ENCODE data around the gene CDH11. TPM values are rescaled to one million over a fixed set of nuclear protein-coding genes. Genes with fewer than 3 reads are reported as not detected.
A peak's percentile ranks its signal among the peaks of the same experiment; 100 is the strongest.

CDH11 gene
- total RNA-seq = not detected

GRCh38 chr16:65121870-65122723, at the start of gene CDH11:
Gene CDH11, minus strand, starts transcription at chr16:65122063. Its CDS starts 117,194 bp downstream, at chr16:65004869.
- Mint-ChIP-seq H3K27ac (no peak within 1 kb of the TSS), H3K4me3 (no peak within 1 kb of the TSS), H3K27me3 (peaks cover 31% of the 10 kb centered on the region), H3K9me3 (ENCODE audit: low read depth) (no peaks in the 10 kb centered on the region), H3K36me3 (ENCODE audit: low read depth) (no peaks in the 10 kb centered on the region), H3K4me1 (no peaks in the 10 kb centered on the region)
- intact Hi-C loops (cut with DNase I, micrococcal nuclease) = loop anchor here in 1 of 2 experiments (5.0 kb wide), 1 partner anchor 1150 kb away; no protein-coding TSS in a partner anchor
- ATAC-seq (no peak), DNase-seq (no peak)
- ChIA-PET CTCF (no interaction called here), POLR2A (no interaction called here)

GRCh38 chr16:65154321-65154720, 32.5 kb upstream of the CDH11 start:
- Mint-ChIP-seq H3K27ac (no peak overlapping the region), H3K36me3 (ENCODE audit: low read depth) (no peaks in the 10 kb centered on the region), H3K27me3 (no peaks in the 10 kb centered on the region), H3K9me3 (ENCODE audit: low read depth) (peaks cover 6% of the 10 kb centered on the region), H3K4me1 (no peaks in the 10 kb centered on the region), H3K4me3 (no peak overlapping the region)
- CTCF ChIA-PET = no interaction called here
- DNase-seq (no peak), ATAC-seq (no peak)
- POLR2A ChIA-PET = no interaction called here
- intact Hi-C loops (cut with DNase I, micrococcal nuclease) = no loop called here

GRCh38 chr16:65153365-65154105, 31.7 kb upstream of the CDH11 start:
- intact Hi-C loops (cut with DNase I, micrococcal nuclease) = no loop called here
- Mint-ChIP-seq H3K9me3 (ENCODE audit: low read depth) (peaks cover 6% of the 10 kb centered on the region), H3K4me1 (no peaks in the 10 kb centered on the region), H3K27ac (no peak overlapping the region), H3K4me3 (no peak overlapping the region), H3K27me3 (no peaks in the 10 kb centered on the region), H3K36me3 (ENCODE audit: low read depth) (no peaks in the 10 kb centered on the region)
- ATAC-seq (no peak), DNase-seq (no peak)
- ChIA-PET CTCF (no interaction called here), POLR2A (no interaction called here)

GRCh38 chr16:65148804-65149203, 26.9 kb upstream of the CDH11 start:
- peaks cover 5% of the 10 kb centered on the region for H3K9me3 Mint-ChIP-seq (ENCODE audit: low read depth)
- H3K4me1 Mint-ChIP-seq = no peaks in the 10 kb centered on the region
- no peaks in the 10 kb centered on the region for H3K36me3 Mint-ChIP-seq (ENCODE audit: low read depth)
- no peak overlapping the region for H3K27ac Mint-ChIP-seq
- intact Hi-C loops (cut with DNase I, micrococcal nuclease) = no loop called here
- DNase-seq (no peak), ATAC-seq (no peak)
- CTCF ChIA-PET = interaction anchor here (0.6 kb wide), 1 partner anchor 798 kb away, joined by 3 read pairs; no protein-coding TSS in a partner anchor
- H3K4me3 Mint-ChIP-seq = no peak overlapping the region
- H3K27me3 Mint-ChIP-seq = no peaks in the 10 kb centered on the region
- POLR2A ChIA-PET = no interaction called here

GRCh38 chr16:65142276-65142675, 20.4 kb upstream of the CDH11 start:
- intact Hi-C loops (cut with DNase I, micrococcal nuclease) = no loop called here
- Mint-ChIP-seq H3K9me3 (ENCODE audit: low read depth) (no peaks in the 10 kb centered on the region), H3K27ac (no peak overlapping the region), H3K27me3 (no peaks in the 10 kb centered on the region), H3K4me1 (no peaks in the 10 kb centered on the region), H3K36me3 (ENCODE audit: low read depth) (no peaks in the 10 kb centered on the region), H3K4me3 (no peak overlapping the region)
- POLR2A ChIA-PET = no interaction called here
- CTCF ChIA-PET = no interaction called here
- ATAC-seq (no peak), DNase-seq (no peak)

- no peaks in the 10 kb centered on the region for H3K36me3 Mint-ChIP-seq (ENCODE audit: low read depth)
- no peaks in the 10 kb centered on the region for H3K4me1 Mint-ChIP-seq
- no peaks in the 10 kb centered on the region for H3K27me3 Mint-ChIP-seq
- no peaks in the 10 kb centered on the region for H3K9me3 Mint-ChIP-seq (ENCODE audit: low read depth)
- no peak overlapping the region for H3K4me3 Mint-ChIP-seq
- DNase-seq (no peak), ATAC-seq (no peak)
- ChIA-PET POLR2A (no interaction called here), CTCF (no interaction called here)
- intact Hi-C loops (cut with DNase I, micrococcal nuclease) = loop anchor here in 1 of 2 experiments (10.0 kb wide), 1 partner anchor 178 kb away; no protein-coding TSS in a partner anchor
- no peak overlapping the region for H3K27ac Mint-ChIP-seq
Measured at GRCh38 chr16:65136681-65137080, 14.8 kb upstream of the CDH11 start.

GRCh38 chr16:65126845-65127624, 5.2 kb upstream of the CDH11 start:
- CTCF ChIA-PET = interaction anchor here (0.9 to 1.0 kb wide), 2 partner anchors 11 to 775 kb away, joined by 3 read pairs; no protein-coding TSS in a partner anchor
- peaks cover 2% of the 10 kb centered on the region for H3K9me3 Mint-ChIP-seq (ENCODE audit: low read depth)
- POLR2A ChIA-PET = no interaction called here
- DNase-seq (peak; percentile 39), ATAC-seq (peak; percentile 55)
- no peaks in the 10 kb centered on the region for H3K4me1 Mint-ChIP-seq
- H3K27ac Mint-ChIP-seq = no peak overlapping the region
- no peak overlapping the region for H3K4me3 Mint-ChIP-seq
- no peaks in the 10 kb centered on the region for H3K36me3 Mint-ChIP-seq (ENCODE audit: low read depth)
- H3K27me3 Mint-ChIP-seq = peaks cover 11% of the 10 kb centered on the region
- intact Hi-C loops (cut with DNase I, micrococcal nuclease) = no loop called here

GRCh38 chr16:65125871-65126270, 4.0 kb upstream of the CDH11 start:
- DNase-seq = no peak
- ATAC-seq = no peak
- intact Hi-C loops (cut with DNase I, micrococcal nuclease) = no loop called here
- Mint-ChIP-seq H3K36me3 (ENCODE audit: low read depth) (no peaks in the 10 kb centered on the region), H3K27me3 (peaks cover 14% of the 10 kb centered on the region), H3K9me3 (ENCODE audit: low read depth) (peaks cover 2% of the 10 kb centered on the region), H3K4me1 (no peaks in the 10 kb centered on the region), H3K4me3 (no peak overlapping the region), H3K27ac (no peak overlapping the region)
- CTCF ChIA-PET = no interaction called here
- POLR2A ChIA-PET = no interaction called here

GRCh38 chr16:65125322-65125721, 3.5 kb upstream of the CDH11 start:
- intact Hi-C loops (cut with DNase I, micrococcal nuclease) = no loop called here
- Mint-ChIP-seq H3K9me3 (ENCODE audit: low read depth) (peaks cover 2% of the 10 kb centered on the region), H3K27me3 (peaks cover 16% of the 10 kb centered on the region), H3K4me3 (no peak overlapping the region), H3K4me1 (no peaks in the 10 kb centered on the region), H3K27ac (no peak overlapping the region), H3K36me3 (ENCODE audit: low read depth) (no peaks in the 10 kb centered on the region)
- ChIA-PET POLR2A (no interaction called here), CTCF (no interaction called here)
- no peak for DNase-seq
- ATAC-seq = no peak

GRCh38 chr16:65124596-65124995, 2.7 kb upstream of the CDH11 start:
- CTCF ChIA-PET = no interaction called here
- Mint-ChIP-seq H3K4me1 (no peaks in the 10 kb centered on the region), H3K27me3 (peaks cover 20% of the 10 kb centered on the region), H3K27ac (no peak overlapping the region), H3K9me3 (ENCODE audit: low read depth) (no peaks in the 10 kb centered on the region), H3K36me3 (ENCODE audit: low read depth) (no peaks in the 10 kb centered on the region), H3K4me3 (no peak overlapping the region)
- ATAC-seq = no peak
- intact Hi-C loops (cut with DNase I, micrococcal nuclease) = loop anchor here in 1 of 2 experiments (5.0 kb wide), 1 partner anchor 1148 kb away; no protein-coding TSS in a partner anchor
- no peak for DNase-seq
- POLR2A ChIA-PET = no interaction called here

- intact Hi-C loops (cut with DNase I, micrococcal nuclease) = loop anchor here in 1 of 2 experiments (5.0 kb wide), 1 partner anchor 1148 kb away; no protein-coding TSS in a partner anchor
- H3K4me1 Mint-ChIP-seq = no peaks in the 10 kb centered on the region
- no peaks in the 10 kb centered on the region for H3K36me3 Mint-ChIP-seq (ENCODE audit: low read depth)
- no peak overlapping the region for H3K27ac Mint-ChIP-seq
- no peak overlapping the region for H3K4me3 Mint-ChIP-seq
- H3K9me3 Mint-ChIP-seq (ENCODE audit: low read depth) = no peaks in the 10 kb centered on the region
- ChIA-PET POLR2A (no interaction called here), CTCF (no interaction called here)
- H3K27me3 Mint-ChIP-seq = peaks cover 22% of the 10 kb centered on the region
- DNase-seq = no peak
- no peak for ATAC-seq
Measured at GRCh38 chr16:65124212-65124548, 2.3 kb upstream of the CDH11 start.

Measured in activated CD4-positive, alpha-beta T cell treated with anti-CD3 and anti-CD28 coated beads for 36 hours (primary cell).